Measurements from ENCODE around the gene TMEM245.

TMEM245 gene

DNA sequence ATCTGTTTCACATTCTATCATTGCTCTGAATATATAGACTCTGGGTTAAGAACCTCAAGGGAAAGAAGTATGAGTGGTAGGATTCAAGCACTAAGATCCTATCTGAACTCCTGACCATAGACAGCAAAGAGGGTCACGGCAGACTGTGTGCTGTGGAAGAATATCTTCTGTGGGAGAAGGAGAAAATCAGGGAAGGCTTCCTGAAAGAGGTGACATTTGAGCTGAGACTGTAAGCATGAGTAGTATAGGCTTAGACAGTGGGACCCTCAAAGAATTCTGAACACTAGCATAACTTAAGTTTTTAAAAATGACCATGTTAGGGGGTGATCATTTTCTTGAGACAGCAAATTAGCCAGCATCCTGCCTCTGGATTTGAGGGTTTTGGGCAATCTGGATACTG, 43.4 kb upstream of the TMEM245 start:
- no peak overlapping the region for H3K4me3 ChIP-seq (ENCODE audit: control insufficient read depth, low read depth, low read length)
- TF ChIP-seq, protein P1, sequence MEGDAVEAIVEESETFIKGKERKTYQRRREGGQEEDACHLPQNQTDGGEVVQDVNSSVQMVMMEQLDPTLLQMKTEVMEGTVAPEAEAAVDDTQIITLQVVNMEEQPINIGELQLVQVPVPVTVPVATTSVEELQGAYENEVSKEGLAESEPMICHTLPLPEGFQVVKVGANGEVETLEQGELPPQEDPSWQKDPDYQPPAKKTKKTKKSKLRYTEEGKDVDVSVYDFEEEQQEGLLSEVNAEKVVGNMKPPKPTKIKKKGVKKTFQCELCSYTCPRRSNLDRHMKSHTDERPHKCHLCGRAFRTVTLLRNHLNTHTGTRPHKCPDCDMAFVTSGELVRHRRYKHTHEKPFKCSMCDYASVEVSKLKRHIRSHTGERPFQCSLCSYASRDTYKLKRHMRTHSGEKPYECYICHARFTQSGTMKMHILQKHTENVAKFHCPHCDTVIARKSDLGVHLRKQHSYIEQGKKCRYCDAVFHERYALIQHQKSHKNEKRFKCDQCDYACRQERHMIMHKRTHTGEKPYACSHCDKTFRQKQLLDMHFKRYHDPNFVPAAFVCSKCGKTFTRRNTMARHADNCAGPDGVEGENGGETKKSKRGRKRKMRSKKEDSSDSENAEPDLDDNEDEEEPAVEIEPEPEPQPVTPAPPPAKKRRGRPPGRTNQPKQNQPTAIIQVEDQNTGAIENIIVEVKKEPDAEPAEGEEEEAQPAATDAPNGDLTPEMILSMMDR (conservative IDR thresholded peaks at IDR 0.05; ENCODE audit: control insufficient read depth, insufficient read depth, low read depth, low read length), result no peak

GRCh38 chr9:109162677-109163076, 42.9 kb upstream of the TMEM245 start:
- H3K4me3 ChIP-seq (ENCODE audit: control insufficient read depth, low read depth, low read length), result no peak overlapping the region
- DNase-seq (ENCODE audit: low read depth), result no peak
- TF ChIP-seq, protein P1 (conservative IDR thresholded peaks at IDR 0.05; ENCODE audit: control insufficient read depth, insufficient read depth, low read depth, low read length), result no peak

More for the DNA sequence above, 43.4 kb upstream of the TMEM245 start:
- DNase-seq (ENCODE audit: low read depth), result no peak

GRCh38 chr9:109161471-109161870, 41.7 kb upstream of the TMEM245 start:
- no peak for DNase-seq (ENCODE audit: low read depth)
- TF ChIP-seq, protein P1 (conservative IDR thresholded peaks at IDR 0.05; ENCODE audit: control insufficient read depth, insufficient read depth, low read depth, low read length), result no peak
- H3K4me3 ChIP-seq (ENCODE audit: control insufficient read depth, low read depth, low read length), result no peak overlapping the region

- DNase-seq (ENCODE audit: low read depth), result no peak
- H3K4me3 ChIP-seq (ENCODE audit: control insufficient read depth, low read depth, low read length), result no peak overlapping the region
- TF ChIP-seq, protein P1 (conservative IDR thresholded peaks at IDR 0.05; ENCODE audit: control insufficient read depth, insufficient read depth, low read depth, low read length), result no peak
These were observed 39.8 kb upstream of the TMEM245 start for GRCh38 chr9:109159583-109159982.

- H3K4me3 ChIP-seq (ENCODE audit: control insufficient read depth, low read depth, low read length), result no peak overlapping the region
- DNase-seq (ENCODE audit: low read depth), result peak; percentile 70
- TF ChIP-seq, protein P1 (conservative IDR thresholded peaks at IDR 0.05; ENCODE audit: control insufficient read depth, insufficient read depth, low read depth, low read length), result no peak
These were observed 38.9 kb upstream of the TMEM245 start for GRCh38 chr9:109158651-109159050.

DNA sequence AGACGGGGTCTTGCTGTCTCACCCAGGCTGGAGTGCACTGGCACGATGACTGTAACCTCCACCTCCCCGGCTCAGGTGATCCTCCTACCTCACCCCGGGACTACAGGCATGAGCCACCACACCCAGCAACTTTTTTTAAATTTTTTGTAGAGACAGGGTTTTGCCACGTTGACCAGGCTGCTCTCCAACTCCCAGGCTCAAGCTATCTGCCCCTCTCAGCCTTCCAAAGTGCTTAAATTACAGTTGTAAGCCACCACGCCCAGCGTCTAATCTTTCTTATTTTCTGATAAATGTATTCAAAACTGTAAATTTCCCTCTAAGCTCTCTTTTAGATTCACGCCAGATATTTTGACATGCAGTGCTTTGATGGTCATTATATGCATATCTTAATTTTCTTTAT, 37.0 kb upstream of the TMEM245 start:
- TF ChIP-seq, protein P1 (conservative IDR thresholded peaks at IDR 0.05; ENCODE audit: control insufficient read depth, insufficient read depth, low read depth, low read length), result no peak
- DNase-seq (ENCODE audit: low read depth), result no peak
- H3K4me3 ChIP-seq (ENCODE audit: control insufficient read depth, low read depth, low read length), result no peak overlapping the region

DNA sequence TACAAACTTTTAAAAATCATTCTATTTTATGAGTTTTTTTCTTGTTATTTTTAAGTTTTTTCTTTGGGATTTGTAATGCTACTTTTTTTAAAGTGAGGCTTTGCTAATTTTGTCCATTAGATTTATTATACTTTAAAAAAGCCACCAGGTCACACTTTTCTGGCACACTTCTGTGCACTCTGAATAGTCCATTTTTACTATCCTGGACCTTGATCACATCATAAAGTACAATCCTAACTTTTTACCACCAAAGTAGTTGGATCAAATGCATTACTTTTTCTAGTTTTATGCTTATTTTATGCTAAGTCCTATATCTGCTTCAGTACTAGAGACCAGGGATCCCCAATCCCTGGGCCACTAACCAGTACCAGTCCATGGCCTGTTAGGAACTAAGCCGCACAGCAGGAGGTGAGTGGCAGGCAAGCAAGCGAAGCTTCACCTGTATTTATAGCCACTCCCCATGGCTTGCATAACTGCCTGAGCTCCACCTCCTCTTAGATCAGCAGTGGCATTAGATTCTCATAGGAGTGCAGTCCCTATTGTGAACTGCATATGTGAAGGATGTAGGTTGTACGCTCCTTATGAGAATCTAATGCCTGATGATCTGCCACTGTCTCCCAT, 31.3 kb upstream of the TMEM245 start:
- no peak overlapping the region for H3K4me3 ChIP-seq (ENCODE audit: control insufficient read depth, low read depth, low read length)
- TF ChIP-seq, protein P1 (conservative IDR thresholded peaks at IDR 0.05; ENCODE audit: control insufficient read depth, insufficient read depth, low read depth, low read length), result no peak
- no peak for DNase-seq (ENCODE audit: low read depth)

All from fibroblast of mammary gland (primary cell).